Mesendoderm (in vitro differentiated cells): ENCODE measurements around the gene NFKBIA.

Source experiments
- DNase-seq: peaks from one replicate; pipeline ENCODE4 v3.0.0; 2013
- H2AK5ac ChIP-seq: 2 replicates; pipeline ENCODE4 v1.6.1; 2013; ENCODE audit warnings: low read length, inconsistent platforms
- H2BK120ac ChIP-seq: 2 replicates; pipeline ENCODE4 v1.6.1; 2013; ENCODE audit warnings: low read depth, mild to moderate bottlenecking, low read length, moderate library complexity, mixed read lengths
- H2BK15ac ChIP-seq: replicated peaks from 2 replicates; pipeline ENCODE4 v1.6.1; 2013; ENCODE audit warnings: low read depth, mild to moderate bottlenecking, moderate library complexity
- H2BK5ac ChIP-seq: 2 replicates; pipeline ENCODE4 v1.6.1; 2013; ENCODE audit warnings: low read length, inconsistent platforms
- H3K18ac ChIP-seq: 2 replicates; pipeline ENCODE4 v1.6.1; 2013; ENCODE audit warnings: mild to moderate bottlenecking, low read length, mixed read lengths
- H3K23ac ChIP-seq: one replicate; pipeline ENCODE4 v1.6.1; 2013; ENCODE audit warnings: low read length
- H3K27ac ChIP-seq: 2 replicates; pipeline ENCODE4 v1.5.1; 2013; ENCODE audit warnings: low read depth, mild to moderate bottlenecking, inconsistent platforms, low read length, moderate library complexity
- H3K27me3 ChIP-seq: 2 replicates; pipeline ENCODE4 v1.6.1; 2013; ENCODE audit warnings: low read length, control low read depth, mild to moderate bottlenecking, inconsistent platforms; ENCODE audit not compliant: insufficient read depth, poor library complexity
- H3K36me3 ChIP-seq: 2 replicates; pipeline ENCODE4 v1.6.1; 2013; ENCODE audit warnings: low read length, inconsistent platforms; ENCODE audit not compliant: control insufficient read depth, insufficient read depth
- H3K4ac ChIP-seq: one replicate; pipeline ENCODE4 v1.6.1; 2013; ENCODE audit warnings: low read depth, mild to moderate bottlenecking, low read length, moderate library complexity
- H3K4me1 ChIP-seq: 2 replicates; pipeline ENCODE4 v1.6.1; 2013; ENCODE audit warnings: low read depth, low read length, inconsistent platforms; ENCODE audit not compliant: control insufficient read depth
- H3K4me2 ChIP-seq: 2 replicates; pipeline ENCODE4 v1.6.1; 2013; ENCODE audit warnings: low read length
- H3K4me3 ChIP-seq: 2 replicates; pipeline ENCODE4 v1.5.1; 2013; ENCODE audit warnings: mild to moderate bottlenecking, low read length
- H3K56ac ChIP-seq: one replicate; pipeline ENCODE4 v1.6.1; 2013; ENCODE audit warnings: low read length
- H3K79me1 ChIP-seq: 2 replicates; pipeline ENCODE4 v1.6.1; 2013; ENCODE audit warnings: low read length, inconsistent platforms
- H3K79me2 ChIP-seq: 2 replicates; pipeline ENCODE4 v1.6.1; 2013; ENCODE audit warnings: mild to moderate bottlenecking, low read length; ENCODE audit not compliant: control insufficient read depth, insufficient read depth
- H3K9ac ChIP-seq: 2 replicates; pipeline ENCODE4 v1.6.1; 2013; ENCODE audit warnings: low read length, inconsistent platforms
- H4K5ac ChIP-seq: one replicate; pipeline ENCODE4 v1.6.1; 2013; ENCODE audit warnings: low read length
- H4K8ac ChIP-seq: one replicate; pipeline ENCODE4 v1.6.1; 2013; ENCODE audit warnings: low read depth, mild to moderate bottlenecking, control low read depth, low read length, moderate library complexity
- WGBS: extraction: QIAGEN DNeasy Blood & Tissue Kit; methylation state at CpG from one replicate; pipeline ENCODE4 v1.1.7; 2013; ENCODE audit warnings: low lambda C conversion rate, missing lambda C conversion rate; ENCODE audit not compliant: insufficient coverage; ENCODE audit errors: extremely low coverage; 5-methylcytosine and 5-hydroxymethylcytosine counted together

NFKBIA gene

DNA sequence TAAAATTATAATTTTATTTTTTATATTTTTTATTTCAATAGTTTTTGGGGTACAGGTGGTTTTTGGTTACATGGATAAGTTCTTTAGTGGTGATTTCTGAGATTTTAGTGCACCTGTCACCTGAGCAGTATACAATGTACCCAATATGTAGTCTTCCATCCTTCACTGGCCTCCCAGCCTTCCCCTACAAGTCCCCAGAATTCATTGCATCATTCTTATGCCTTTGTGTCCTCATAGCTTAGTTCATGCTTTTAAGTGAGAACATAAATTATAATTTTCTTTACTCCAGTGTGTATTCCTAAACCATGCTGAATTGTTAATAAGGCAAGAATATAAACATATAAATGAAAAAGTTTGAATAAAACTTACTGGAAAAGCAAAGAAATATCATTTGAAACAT lies 19.1 kb upstream of the NFKBIA start:
- no peak overlapping the region for H4K8ac ChIP-seq
- H3K4me1 ChIP-seq = no peaks in the 10 kb centered on the region
- H3K9ac ChIP-seq = no peak overlapping the region
- H2AK5ac ChIP-seq = no peak overlapping the region
- H3K27me3 ChIP-seq = no peaks in the 10 kb centered on the region
- no peak overlapping the region for H3K4me3 ChIP-seq
- H3K79me1 ChIP-seq = no peaks in the 10 kb centered on the region
- H2BK15ac ChIP-seq = no peak overlapping the region
- H3K4me2 ChIP-seq = no peak overlapping the region
- no peak overlapping the region for H3K27ac ChIP-seq
- no peak overlapping the region for H3K56ac ChIP-seq
- no peaks in the 10 kb centered on the region for H3K36me3 ChIP-seq
- H3K4ac ChIP-seq = no peak overlapping the region
- no peak overlapping the region for H4K5ac ChIP-seq
- DNase-seq = no peak
- no peak overlapping the region for H3K23ac ChIP-seq
- H2BK5ac ChIP-seq = no peak overlapping the region
- no peaks in the 10 kb centered on the region for H3K79me2 ChIP-seq
- H2BK120ac ChIP-seq = no peak overlapping the region
- H3K18ac ChIP-seq = no peak overlapping the region

DNA sequence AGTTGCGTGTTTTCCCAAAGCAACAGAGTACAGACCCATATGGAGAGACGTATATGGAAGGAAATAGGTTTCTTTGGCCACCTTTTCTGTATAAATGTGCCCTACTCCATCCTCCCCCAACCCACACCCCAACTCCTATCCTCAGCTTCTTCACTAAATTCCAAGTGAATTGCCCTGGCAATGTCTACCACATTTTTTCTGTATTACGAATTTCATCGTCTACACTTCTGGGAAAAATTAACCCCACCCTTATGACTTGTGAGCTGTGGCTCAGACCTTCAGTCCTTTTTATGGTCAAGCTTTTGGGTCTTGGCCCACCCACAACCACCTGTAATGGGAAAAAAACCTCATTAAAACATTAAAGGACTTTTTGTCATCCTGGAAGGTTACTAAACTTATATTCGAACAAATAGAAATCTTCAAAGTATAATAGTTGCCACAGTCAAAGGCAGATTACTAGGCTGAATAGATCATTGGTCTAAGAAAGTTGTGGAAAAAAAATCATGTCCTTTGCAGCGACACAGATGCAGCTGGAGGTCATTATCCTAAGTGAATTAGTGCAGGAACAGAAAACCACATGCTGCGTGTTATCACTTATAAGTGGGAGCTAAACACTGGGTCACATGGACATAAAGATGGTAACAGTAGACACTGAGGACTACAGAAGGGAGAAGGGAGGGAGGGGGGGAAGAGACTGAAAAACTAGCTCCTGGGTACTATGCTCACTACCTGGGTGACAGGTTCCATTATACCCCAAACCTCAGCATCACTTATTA lies 15.7 kb upstream of the NFKBIA start:
- Histone ChIP-seq H3K27ac (no peak overlapping the region), H2BK15ac (no peak overlapping the region), H3K23ac (no peak overlapping the region), H2BK120ac (no peak overlapping the region), H3K27me3 (no peaks in the 10 kb centered on the region), H3K79me1 (no peaks in the 10 kb centered on the region), H4K5ac (no peak overlapping the region), H3K9ac (no peak overlapping the region), H3K79me2 (no peaks in the 10 kb centered on the region), H3K56ac (no peak overlapping the region), H3K36me3 (no peaks in the 10 kb centered on the region), H2BK5ac (no peak overlapping the region), H3K4me2 (no peak overlapping the region), H2AK5ac (no peak overlapping the region), H4K8ac (no peak overlapping the region), H3K4me3 (no peak overlapping the region), H3K18ac (no peak overlapping the region), H3K4ac (no peak overlapping the region), H3K4me1 (no peaks in the 10 kb centered on the region)
- no CpG with 5 or more reads among the region's 7 CpGs for WGBS
- no peak for DNase-seq

DNA sequence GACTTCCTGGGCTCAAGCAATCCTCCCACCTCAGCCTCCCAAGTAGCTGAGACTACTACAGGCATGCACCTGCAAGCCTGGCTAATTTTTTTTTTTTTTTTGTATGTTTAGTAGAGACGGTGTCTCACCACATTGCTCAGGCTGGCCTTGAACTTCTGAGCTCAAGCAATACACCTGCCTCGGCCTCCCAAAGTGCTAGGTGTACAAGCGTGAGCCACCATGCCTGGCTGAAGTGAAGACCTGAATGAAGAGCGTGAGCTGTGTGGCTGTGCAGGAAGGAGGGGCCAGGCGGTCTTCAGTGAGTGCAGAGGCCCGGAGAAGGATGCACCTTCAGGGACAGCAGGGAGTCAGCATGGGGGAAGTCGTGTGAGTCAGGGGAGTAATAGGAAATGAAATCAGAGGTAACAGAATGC lies 14.9 kb upstream of the NFKBIA start:
- Histone ChIP-seq H3K23ac (no peak overlapping the region), H3K79me1 (no peaks in the 10 kb centered on the region), H3K56ac (no peak overlapping the region), H4K5ac (no peak overlapping the region), H3K4ac (no peak overlapping the region), H3K27ac (no peak overlapping the region), H3K79me2 (no peaks in the 10 kb centered on the region), H2BK15ac (no peak overlapping the region), H3K18ac (no peak overlapping the region), H3K27me3 (no peaks in the 10 kb centered on the region), H2BK120ac (no peak overlapping the region), H2BK5ac (no peak overlapping the region), H2AK5ac (no peak overlapping the region), H3K9ac (no peak overlapping the region), H3K4me2 (no peak overlapping the region), H3K4me3 (no peak overlapping the region), H4K8ac (no peak overlapping the region), H3K4me1 (no peaks in the 10 kb centered on the region), H3K36me3 (no peaks in the 10 kb centered on the region)
- no peak for DNase-seq
- no CpG with 5 or more reads among the region's 7 CpGs for WGBS

DNA sequence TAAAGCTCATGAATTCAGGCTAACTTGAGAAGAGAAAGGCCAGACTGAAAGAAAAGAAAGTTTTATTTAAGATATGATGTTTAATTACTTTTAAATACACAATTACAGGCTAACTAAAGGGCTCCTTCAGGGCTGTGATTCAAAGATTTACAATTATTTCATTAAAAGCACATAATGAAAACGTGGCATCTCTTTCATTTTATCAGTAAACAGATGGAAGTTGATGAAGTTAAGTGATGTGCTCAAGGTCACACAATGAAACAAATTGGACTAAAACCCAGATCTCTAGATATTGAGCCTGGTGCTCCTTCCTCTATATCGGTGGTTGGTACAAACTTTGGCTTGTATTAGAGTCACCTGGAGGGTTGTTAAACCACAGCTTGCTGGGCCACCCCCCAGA lies 13.5 kb upstream of the NFKBIA start:
- Histone ChIP-seq H3K4ac (no peak overlapping the region), H3K27ac (no peak overlapping the region), H3K36me3 (no peaks in the 10 kb centered on the region), H2BK5ac (no peak overlapping the region), H3K9ac (no peak overlapping the region), H3K23ac (no peak overlapping the region), H2BK120ac (no peak overlapping the region), H3K79me2 (no peaks in the 10 kb centered on the region), H3K4me2 (no peak overlapping the region), H4K8ac (no peak overlapping the region), H2AK5ac (no peak overlapping the region), H3K27me3 (no peaks in the 10 kb centered on the region), H3K18ac (no peak overlapping the region), H4K5ac (no peak overlapping the region), H2BK15ac (no peak overlapping the region), H3K4me1 (no peaks in the 10 kb centered on the region), H3K4me3 (no peak overlapping the region), H3K79me1 (no peaks in the 10 kb centered on the region), H3K56ac (no peak overlapping the region)
- DNase-seq = no peak
- WGBS = no CpG with 5 or more reads among the region's 2 CpGs

DNA sequence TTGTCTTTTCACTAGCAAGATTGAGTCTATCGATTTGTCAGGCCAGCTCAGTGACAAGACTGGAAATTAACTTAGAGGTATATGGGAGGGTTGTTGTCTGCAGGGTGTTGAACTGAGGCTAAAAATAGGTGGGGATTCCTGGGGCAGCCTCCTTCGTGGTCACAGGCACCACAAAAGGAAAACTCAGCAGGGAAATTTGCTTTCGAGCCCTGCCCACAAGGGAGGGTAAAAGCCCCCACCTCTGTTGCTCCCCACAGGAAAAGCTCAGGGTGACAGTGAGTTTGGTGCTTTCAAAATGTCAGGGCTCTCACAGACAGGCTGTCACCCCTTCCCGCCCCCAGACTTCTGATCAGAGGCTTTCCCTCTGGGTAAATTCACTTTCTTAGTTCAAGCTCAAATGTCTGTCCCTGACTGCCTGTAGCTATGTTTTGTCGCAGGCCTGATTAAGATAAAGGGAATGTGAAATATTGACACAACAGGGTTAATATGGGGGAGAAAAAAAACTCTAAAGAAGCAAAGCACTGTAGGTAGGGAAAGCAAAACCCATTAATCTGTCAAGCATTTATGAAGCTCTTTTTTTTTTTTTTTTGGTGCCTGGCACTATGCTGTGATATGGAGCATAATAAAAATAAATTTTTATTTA lies 11.7 kb upstream of the NFKBIA start:
- DNase-seq = no peak
- Histone ChIP-seq H3K4me2 (no peak overlapping the region), H3K79me2 (no peaks in the 10 kb centered on the region), H2BK120ac (no peak overlapping the region), H3K9ac (peak overlapping the region; percentile 2), H4K8ac (no peak overlapping the region), H3K56ac (no peak overlapping the region), H3K4me3 (no peak overlapping the region), H4K5ac (no peak overlapping the region), H3K79me1 (no peaks in the 10 kb centered on the region), H2AK5ac (no peak overlapping the region), H3K27me3 (no peaks in the 10 kb centered on the region), H3K27ac (no peak overlapping the region), H3K36me3 (no peaks in the 10 kb centered on the region), H3K23ac (no peak overlapping the region), H2BK5ac (no peak overlapping the region), H2BK15ac (no peak overlapping the region), H3K4me1 (no peaks in the 10 kb centered on the region), H3K4ac (no peak overlapping the region), H3K18ac (peak overlapping the region; percentile 42)
- WGBS = no CpG with 5 or more reads among the region's 5 CpGs

DNA sequence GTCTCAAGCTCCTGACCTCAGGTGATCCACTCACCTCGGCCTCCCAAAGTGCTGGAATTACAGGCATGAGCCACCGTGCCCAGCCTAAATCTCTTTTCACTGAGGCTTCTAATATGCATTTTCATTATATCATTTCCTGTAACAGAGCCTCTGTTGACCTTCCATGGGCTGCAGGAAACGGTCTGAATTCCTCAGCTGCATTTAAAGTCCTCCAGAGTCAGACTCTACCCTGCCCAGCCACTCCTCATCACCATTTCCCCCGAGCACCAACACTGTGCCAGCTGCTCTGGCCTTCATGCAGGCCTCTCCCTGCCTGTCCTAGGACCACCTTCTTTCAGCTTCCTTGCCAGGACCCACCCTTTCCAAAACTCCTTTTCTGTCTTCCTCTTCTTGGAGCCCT lies 9.8 kb upstream of the NFKBIA start:
- no peak overlapping the region for H3K27ac ChIP-seq
- H3K27me3 ChIP-seq = no peaks in the 10 kb centered on the region
- WGBS = no CpG with 5 or more reads among the region's 4 CpGs
- no peak overlapping the region for H2BK15ac ChIP-seq
- no peak overlapping the region for H3K23ac ChIP-seq
- peak overlapping the region; percentile 44 for H3K56ac ChIP-seq
- H3K4me1 ChIP-seq = no peaks in the 10 kb centered on the region
- no peaks in the 10 kb centered on the region for H3K36me3 ChIP-seq
- no peak overlapping the region for H3K9ac ChIP-seq
- H4K5ac ChIP-seq = no peak overlapping the region
- no peaks in the 10 kb centered on the region for H3K79me1 ChIP-seq
- no peak overlapping the region for H3K4me3 ChIP-seq
- H2BK5ac ChIP-seq = no peak overlapping the region
- peak; percentile 64 for DNase-seq
- no peaks in the 10 kb centered on the region for H3K79me2 ChIP-seq
- no peak overlapping the region for H3K4me2 ChIP-seq
- H2BK120ac ChIP-seq = no peak overlapping the region
- H4K8ac ChIP-seq = no peak overlapping the region
- no peak overlapping the region for H3K4ac ChIP-seq
- no peak overlapping the region for H2AK5ac ChIP-seq
- no peak overlapping the region for H3K18ac ChIP-seq
